Glutamatergic neuron (in vitro differentiated cells): ENCODE results near the gene RLN3. TPM values are rescaled to one million over a fixed set of nuclear protein-coding genes. Genes with fewer than 3 reads are reported as not detected.
"Not testable (repeated sequence)": the region's sequence is repeated elsewhere in the genome, so short reads cannot be mapped to it uniquely, and the experiment has no call there.

Experiments
- DNase-seq: peaks from one replicate; pipeline ENCODE4 v3.0.0; 2022
- H3K27ac Mint-ChIP-seq: one replicate; pipeline ENCODE4 v1.8.0; 2020; ENCODE audit warnings: mild to moderate bottlenecking, mixed read lengths, inconsistent platforms; ENCODE audit not compliant: unreplicated experiment
- H3K27me3 Mint-ChIP-seq: one replicate; pipeline ENCODE4 v1.8.0; 2020; ENCODE audit warnings: mild to moderate bottlenecking, moderate library complexity, mixed read lengths, inconsistent platforms; ENCODE audit not compliant: unreplicated experiment
- H3K36me3 Mint-ChIP-seq: one replicate; pipeline ENCODE4 v1.8.0; 2020; ENCODE audit warnings: mild to moderate bottlenecking, mixed read lengths, inconsistent platforms; ENCODE audit not compliant: unreplicated experiment
- H3K4me1 Mint-ChIP-seq: one replicate; pipeline ENCODE4 v1.8.0; 2020; ENCODE audit warnings: mild to moderate bottlenecking, low read depth, mixed read lengths, inconsistent platforms; ENCODE audit not compliant: unreplicated experiment
- H3K4me3 Mint-ChIP-seq: one replicate; pipeline ENCODE4 v1.8.0; 2020; ENCODE audit warnings: mild to moderate bottlenecking, mixed read lengths, inconsistent platforms; ENCODE audit not compliant: unreplicated experiment
- H3K9me3 Mint-ChIP-seq: one replicate; pipeline ENCODE4 v1.8.0; 2020; ENCODE audit warnings: mild to moderate bottlenecking, moderate library complexity, mixed read lengths, inconsistent platforms; ENCODE audit not compliant: unreplicated experiment
- total RNA-seq: library from RNA; stranded (reverse); fragmentation: NEBNext Ultra II Directional; extraction: Animal tissue kit (Norgen Biotek cat#: 25700); gene quantifications from one replicate; pipeline ENCODE4 v1.2.1, GENCODE V29; 2021; ENCODE audit not compliant: unreplicated experiment
- TF ChIP-seq, protein P1 (sequence below): fragments of 200-600 bp; sonication (generic); IDR thresholded peaks from one replicate; pipeline ENCODE4 v1.5.0; 2021; ENCODE audit not compliant: partially characterized antibody, unreplicated experiment

Gene RLN3
- total RNA-seq, 1 donor from 2014 or later = not detected

DNA sequence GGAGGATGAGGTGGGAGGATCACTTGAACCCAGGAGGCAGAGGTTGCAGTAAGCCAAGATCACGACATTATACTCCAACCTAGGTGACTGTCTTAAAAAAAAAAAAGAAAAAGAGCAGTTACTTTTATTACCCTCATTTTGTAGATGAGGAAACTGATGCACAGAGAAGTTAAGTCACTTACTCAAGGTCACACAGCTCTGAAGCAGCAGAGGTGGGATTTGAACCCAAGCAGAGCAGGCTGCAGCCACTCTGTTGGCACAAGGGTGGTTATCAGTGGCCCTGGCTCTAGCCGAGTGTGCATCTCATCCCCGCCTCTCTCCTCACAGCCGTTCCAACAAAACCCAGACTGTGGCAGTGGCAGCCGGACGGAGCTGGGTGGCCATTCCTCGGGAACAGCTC lies 11.2 kb downstream of the RLN3 start:
- peaks cover 6% of the 10 kb centered on the region for H3K27me3 Mint-ChIP-seq
- H3K27ac Mint-ChIP-seq = no peak overlapping the region
- no peaks in the 10 kb centered on the region for H3K36me3 Mint-ChIP-seq
- DNase-seq = no peak
- H3K4me1 Mint-ChIP-seq = no peaks in the 10 kb centered on the region
- H3K4me3 Mint-ChIP-seq = no peak overlapping the region
- no peaks in the 10 kb centered on the region for H3K9me3 Mint-ChIP-seq
- TF ChIP-seq, protein P1, sequence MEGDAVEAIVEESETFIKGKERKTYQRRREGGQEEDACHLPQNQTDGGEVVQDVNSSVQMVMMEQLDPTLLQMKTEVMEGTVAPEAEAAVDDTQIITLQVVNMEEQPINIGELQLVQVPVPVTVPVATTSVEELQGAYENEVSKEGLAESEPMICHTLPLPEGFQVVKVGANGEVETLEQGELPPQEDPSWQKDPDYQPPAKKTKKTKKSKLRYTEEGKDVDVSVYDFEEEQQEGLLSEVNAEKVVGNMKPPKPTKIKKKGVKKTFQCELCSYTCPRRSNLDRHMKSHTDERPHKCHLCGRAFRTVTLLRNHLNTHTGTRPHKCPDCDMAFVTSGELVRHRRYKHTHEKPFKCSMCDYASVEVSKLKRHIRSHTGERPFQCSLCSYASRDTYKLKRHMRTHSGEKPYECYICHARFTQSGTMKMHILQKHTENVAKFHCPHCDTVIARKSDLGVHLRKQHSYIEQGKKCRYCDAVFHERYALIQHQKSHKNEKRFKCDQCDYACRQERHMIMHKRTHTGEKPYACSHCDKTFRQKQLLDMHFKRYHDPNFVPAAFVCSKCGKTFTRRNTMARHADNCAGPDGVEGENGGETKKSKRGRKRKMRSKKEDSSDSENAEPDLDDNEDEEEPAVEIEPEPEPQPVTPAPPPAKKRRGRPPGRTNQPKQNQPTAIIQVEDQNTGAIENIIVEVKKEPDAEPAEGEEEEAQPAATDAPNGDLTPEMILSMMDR = no peak

DNA sequence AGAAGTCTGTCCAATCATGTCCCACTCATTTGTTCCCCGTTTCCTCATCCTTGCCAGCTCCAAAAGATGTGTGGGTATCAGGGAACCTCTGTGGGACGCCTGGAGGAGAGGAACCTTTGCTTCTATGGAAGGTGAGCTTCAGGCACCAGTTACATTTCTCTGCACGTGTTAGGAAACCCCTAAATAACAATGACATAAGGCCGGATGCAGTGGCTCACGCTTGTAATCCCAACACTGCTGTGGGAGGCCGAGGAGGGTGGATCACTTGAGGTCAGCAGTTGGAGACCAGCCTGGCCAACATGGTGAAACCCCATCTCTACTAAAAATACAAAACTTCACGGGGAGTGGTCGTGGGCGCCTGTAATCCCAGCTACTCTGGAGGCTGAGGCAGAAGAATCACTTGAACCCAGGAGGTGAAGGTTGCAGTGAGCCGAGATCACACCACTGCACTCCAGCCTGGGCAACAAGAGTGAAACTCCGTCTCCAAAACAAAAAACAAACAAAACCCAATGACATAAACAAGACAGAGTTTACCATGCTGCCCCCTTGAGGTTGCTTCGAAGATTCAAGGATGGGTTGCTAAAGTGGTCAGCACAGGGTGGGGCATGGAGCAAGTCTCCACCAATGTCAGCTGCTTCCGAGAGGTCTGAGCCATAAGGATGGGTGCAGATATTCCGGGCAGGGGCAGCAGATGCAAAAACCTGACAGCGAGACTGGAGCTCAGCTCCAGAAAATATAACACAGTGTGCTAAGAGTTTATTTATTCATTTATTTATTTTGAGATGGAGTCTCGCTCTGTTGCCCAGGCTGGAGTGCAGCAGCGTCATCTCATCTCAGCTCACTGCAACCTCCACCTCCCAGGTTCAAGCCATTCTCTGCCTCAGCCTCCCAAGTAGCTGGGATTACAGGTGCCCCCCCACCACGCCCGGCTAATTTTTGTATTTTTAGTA lies 15.0 kb downstream of the RLN3 start:
- TF ChIP-seq, protein P1 = peak; percentile 61
- peak; percentile 46 for DNase-seq
- not testable (repeated sequence) for H3K4me3 Mint-ChIP-seq, H3K27ac Mint-ChIP-seq, H3K36me3 Mint-ChIP-seq, H3K9me3 Mint-ChIP-seq, H3K27me3 Mint-ChIP-seq, H3K4me1 Mint-ChIP-seq

DNA sequence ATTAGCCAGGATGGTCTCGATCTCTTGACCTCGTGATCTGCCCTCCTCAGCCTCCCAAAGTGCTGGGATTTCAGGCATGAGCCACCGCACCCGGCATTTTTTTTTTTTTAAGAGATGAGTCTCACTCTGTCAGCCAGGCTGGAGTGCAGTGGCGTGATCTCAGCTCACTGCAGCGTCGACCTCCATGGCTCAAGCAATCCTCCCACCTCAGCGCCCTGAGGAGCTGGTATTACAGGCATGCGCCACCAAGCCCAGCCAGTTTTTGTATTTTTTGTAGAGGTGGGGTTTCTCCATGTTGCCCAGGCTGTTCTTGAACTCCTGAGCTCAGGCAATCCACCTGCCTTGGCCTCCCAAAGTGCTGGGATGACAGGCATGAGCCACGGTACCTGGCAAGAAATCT lies 19.9 kb downstream of the RLN3 start:
- DNase-seq, H3K27me3 Mint-ChIP-seq, H3K36me3 Mint-ChIP-seq, H3K9me3 Mint-ChIP-seq, H3K4me1 Mint-ChIP-seq, H3K4me3 Mint-ChIP-seq, H3K27ac Mint-ChIP-seq: not testable (repeated sequence)

DNA sequence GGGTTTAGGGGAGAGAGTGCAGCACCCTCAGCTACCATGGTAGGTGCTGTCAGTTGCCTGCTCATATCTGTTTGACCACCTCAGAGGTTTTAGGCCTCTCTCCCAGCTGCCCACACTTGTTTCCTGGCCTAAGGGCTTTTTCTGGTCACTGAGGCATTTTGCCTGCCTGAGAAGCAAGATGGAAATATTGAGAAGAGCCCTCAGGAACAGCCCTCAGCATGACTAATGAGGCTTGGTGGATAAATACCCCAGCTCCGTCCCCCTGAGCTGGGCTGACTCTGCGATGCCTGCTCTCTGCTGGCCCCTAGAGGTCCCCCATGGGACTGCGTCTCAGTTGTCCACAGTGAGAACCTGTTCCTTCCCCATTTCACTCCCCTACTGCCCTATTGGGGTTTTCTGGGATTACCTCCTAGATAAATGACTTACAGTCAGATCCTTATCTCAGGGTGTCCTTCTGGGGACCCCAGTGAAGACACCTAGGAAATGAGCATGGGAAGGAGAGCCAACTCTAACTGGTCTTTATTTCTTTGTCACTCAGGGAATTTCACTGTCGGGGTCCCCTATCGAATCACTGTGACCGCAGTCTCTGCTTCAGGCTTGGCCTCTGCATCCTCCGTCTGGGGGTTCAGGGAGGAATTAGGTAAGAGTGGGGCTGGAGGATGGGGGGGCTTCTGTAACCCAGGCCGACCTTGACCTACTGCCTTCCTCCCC lies 20.6 kb downstream of the RLN3 start:
- Mint-ChIP-seq H3K4me3 (no peak overlapping the region), H3K9me3 (peaks cover 2% of the 10 kb centered on the region), H3K27me3 (no peaks in the 10 kb centered on the region), H3K4me1 (no peaks in the 10 kb centered on the region), H3K36me3 (no peaks in the 10 kb centered on the region), H3K27ac (no peak overlapping the region)
- DNase-seq = peak; percentile 78
- TF ChIP-seq, protein P1 = peak; percentile 82

DNA sequence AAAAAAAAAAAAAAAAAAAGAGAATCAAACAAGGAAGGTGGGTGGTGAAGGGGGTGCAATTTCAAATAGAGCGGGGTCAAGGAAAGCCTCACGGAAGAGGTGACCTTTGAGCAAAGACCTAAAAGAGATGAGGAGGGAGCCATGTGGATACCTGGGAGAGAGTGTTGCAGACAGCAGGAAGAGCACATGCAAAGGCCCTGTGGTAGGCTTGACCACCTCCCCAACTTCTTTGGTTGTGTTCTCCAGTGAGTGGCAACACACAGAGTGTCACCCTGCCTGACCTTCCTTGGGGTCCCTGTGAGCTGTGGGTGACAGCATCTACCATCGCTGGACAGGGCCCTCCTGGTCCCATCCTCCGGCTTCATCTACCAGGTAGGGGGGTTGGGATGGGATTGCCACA lies 22.6 kb downstream of the RLN3 start:
- TF ChIP-seq, protein P1 = no peak
- Mint-ChIP-seq H3K27me3 (peaks cover 6% of the 10 kb centered on the region), H3K4me1 (no peaks in the 10 kb centered on the region), H3K27ac (no peak overlapping the region), H3K36me3 (no peaks in the 10 kb centered on the region), H3K4me3 (no peak overlapping the region), H3K9me3 (peaks cover 5% of the 10 kb centered on the region)
- no peak for DNase-seq
